Measurements from ENCODE around the gene MED15.
"Not testable (repeated sequence)": the region's sequence is repeated elsewhere in the genome, so short reads cannot be mapped to it uniquely, and the experiment has no call there.

Gene MED15

DNA sequence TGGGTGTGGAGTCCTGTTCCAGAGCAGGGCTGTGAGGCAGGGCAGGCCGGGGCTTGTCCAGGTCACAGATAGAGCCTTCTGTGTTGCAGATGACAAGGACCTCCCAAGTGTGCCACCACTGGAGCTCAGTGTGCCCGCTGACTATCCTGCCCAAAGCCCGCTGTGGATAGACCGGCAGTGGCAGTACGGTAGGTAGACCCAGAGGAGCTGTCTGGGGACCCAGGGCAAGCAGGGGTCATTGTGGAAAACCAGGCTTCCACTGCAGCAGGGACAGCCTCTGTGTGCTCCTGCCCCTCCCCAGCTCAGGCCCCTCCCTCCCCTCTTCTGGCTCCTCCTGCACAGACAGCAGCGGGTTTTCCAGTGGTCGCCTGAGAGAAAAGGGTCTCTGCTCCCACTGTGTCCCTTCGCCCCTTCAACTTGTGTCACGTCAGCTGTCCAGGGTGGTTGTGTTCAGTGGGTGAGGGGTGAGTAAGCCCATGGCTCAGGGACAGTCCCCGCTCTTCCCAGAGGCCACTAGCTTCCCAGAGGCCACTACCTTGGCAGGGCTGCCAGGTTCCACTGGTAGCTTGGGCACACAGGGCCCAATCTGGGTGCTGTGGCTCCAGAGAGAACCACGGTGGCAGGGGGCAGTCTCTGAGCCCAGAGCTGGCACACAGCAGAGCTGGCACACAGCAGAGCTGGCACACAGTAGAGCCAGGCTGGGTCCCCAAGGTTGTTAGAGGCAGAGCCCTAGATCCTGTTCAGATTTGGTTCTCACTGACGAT, 78.4 kb downstream of the MED15 start:
- no peak for DNase-seq

- DNase-seq, result no peak
Measured at GRCh38 chr22:20586403-20586745, 79.0 kb downstream of the MED15 start.

GRCh38 chr22:20587206-20587958, 80.0 kb downstream of the MED15 start:
- no peak for DNase-seq

DNA sequence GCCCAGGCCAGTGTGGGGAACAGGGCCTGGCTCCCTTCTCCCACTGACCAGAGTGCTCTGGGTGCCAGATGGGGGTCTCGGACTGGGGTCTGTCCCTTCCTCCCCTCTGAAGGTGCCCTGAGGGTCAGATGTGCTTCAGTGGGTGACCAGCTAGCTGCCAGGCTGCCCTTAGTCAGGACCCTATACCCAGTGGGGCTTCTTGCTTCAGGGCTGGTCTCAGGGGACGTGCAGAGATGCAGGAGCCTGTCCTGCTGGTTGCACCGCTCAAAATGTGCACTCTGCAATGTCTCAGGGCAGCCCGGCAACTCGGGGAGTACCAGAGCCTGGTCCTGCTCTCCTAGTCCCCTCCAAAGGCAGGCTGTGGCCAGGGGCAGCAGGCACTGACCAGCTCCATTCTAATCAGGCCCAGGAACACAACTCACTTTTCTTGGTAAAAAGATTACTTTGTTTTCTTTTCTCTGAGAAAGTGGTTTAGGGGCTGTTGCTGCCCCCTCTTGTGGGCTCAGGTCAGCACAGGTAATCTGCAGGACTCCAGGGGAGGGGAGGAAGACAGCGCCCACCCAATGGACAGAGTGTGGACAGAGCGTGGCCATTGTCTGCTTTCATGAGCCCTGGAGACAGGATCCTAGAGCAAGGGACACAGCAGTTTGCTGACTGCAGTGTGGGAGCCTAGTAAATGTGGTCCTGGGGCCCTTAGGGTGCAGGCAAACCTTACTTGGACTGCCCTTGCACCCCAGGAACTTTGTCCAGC, 80.9 kb downstream of the MED15 start:
- DNase-seq, result no peak

DNA sequence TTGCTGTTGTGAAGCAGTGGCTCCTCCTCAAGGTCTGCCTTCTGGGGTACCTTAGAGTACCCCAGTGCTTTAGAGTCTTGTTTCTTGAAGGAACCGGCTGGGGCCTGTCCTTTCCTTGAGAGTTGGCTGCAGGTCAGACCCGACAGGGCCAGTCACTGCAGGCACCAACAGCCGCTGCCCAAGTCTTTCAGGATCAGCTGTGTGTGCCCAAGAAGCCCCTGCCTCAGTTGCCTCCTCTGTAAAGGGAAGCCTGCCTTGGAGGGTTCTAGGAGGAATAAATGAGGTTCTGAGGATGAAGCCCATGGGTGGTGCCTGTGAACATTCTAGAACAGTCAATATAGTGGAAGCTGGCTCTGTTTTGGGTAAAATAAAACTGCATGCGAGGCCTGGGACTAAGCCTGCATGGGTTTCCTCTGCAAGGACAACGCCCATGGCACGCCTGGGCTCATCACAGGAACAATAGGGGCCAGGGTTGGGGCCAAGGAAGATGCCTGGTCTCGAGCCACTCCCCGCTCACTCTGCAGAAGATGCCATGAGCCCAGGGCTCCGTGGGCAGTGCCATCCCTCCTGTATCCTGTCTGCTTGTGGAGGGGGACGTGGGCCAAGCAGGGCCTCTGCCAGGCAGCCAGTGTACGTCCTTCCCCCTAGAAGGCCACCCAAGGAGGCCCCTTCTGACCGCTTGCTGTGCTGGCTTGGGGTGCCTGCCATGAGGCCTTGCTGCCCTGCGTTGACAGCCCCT, 81.6 kb downstream of the MED15 start:
- DNase-seq, result no peak

DNA sequence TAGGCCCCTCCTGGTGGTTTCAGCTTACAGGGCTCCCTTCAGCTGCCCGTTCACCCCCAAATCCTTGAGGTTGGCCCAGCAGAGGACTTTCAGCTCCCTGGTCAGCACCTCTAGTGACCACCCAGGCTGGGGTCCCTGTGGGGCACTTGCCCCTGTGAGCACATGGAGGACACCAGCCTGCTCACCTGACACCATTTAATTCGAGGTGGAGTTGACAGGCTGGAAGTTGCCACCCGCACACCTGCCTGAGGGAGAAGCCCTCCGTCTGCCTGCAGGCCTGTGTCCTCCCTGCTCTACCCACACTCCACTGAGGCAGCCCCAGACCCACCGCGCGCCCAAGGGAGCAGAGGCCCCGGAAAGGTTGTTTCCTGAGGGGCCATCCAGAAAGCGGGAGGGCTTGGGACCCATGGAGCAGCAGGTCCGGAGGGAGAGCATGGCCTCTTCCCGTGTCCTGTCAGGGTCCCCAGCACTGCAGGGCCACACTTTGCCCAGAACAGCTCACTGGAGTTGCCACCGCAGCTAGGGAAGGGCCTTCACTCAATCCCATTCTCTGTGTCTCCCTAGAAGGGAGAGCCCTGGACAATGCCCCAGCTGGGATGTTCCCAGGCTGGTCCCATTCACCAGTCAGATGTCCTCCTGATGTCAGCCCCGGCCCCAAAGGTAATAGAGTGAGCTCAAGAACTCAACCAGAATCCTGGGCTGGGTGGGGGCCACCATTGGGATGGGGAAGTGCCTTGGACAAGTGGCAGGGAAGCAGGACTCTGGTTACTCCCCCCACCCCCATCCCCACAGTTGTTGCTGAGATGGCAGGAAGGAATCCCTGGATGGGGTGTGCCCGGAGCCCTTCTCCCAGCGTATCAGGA, 82.4 kb downstream of the MED15 start:
- no peak for DNase-seq

- no peak for DNase-seq
Measured at GRCh38 chr22:20590477-20591294, 83.3 kb downstream of the MED15 start.

- DNase-seq, result no peak
Measured at GRCh38 chr22:20591295-20591645, 83.9 kb downstream of the MED15 start.

DNA sequence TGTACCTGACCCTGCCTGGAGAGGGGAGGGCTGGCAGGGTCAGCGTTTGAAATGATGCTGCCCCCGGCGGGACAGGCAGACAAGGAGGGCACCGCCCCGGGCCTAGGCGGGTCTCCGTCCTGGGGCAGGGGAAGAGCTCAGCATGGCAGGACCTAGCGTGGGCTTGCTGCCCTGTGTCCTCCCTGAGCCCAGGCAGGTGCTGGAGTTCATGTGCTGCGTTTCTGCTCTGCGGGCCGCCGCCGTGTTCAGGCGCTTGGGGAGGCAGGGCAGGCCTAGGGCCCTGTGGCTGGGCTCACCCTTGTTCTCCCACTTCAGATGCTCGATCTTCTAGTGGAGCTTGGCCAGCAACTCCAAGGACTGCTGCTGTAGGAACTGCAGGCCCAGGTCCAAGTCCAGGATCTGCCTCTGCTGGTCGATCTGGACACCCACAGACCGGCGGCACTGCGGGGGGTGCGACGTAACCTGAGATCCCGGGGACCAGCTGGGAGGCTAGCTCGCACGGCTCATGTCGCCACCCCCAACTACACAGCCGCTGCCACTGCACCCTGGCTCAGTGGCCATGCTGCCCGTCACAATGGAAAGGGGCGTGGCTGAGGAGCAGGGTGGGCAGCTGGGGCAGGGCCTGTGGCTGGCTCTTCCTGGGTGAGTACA, 84.4 kb downstream of the MED15 start:
- no peak for DNase-seq

DNA sequence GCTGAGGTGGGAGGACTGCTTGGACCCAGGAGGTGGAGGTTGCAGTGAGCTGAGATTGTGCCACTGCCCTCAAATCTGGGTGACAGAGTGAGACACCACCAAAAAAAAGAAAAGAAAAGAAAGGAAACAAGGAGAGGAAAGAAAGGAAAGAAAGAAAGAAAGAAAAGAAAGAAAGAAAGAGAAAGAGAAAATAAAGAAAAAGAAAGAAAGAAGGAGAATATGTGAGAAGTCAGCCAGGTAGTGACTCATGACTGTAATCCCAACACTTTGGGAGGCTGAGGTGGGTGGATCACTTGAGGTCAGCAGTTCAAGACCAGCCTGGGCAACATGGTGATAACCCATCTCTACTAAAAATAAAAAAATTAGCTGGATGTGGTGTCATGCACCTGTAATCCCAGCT, 86.6 kb downstream of the MED15 start:
- not testable (repeated sequence) for DNase-seq

- DNase-seq, result not testable (repeated sequence)
Measured at GRCh38 chr22:20594486-20594885, 87.1 kb downstream of the MED15 start.

DNA sequence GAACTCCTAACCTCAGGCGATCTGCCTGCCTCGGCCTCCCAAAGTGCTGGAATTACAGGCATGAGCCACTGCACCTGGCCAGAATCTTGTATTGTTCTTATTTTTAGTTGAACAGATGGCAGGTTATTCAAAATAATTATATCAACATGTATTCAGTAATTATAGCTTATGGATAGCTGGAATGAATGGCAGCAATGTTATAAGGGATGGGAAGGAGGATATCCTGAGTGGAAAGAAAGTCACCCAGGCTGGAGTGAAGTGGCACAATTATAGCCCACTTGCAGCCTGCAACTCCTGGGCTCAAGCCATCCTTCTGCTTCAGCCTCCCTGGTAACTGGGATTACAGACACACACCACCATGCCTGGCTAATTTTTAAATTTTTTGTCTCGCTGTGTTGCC, 88.1 kb downstream of the MED15 start:
- DNase-seq, result no peak

DNA sequence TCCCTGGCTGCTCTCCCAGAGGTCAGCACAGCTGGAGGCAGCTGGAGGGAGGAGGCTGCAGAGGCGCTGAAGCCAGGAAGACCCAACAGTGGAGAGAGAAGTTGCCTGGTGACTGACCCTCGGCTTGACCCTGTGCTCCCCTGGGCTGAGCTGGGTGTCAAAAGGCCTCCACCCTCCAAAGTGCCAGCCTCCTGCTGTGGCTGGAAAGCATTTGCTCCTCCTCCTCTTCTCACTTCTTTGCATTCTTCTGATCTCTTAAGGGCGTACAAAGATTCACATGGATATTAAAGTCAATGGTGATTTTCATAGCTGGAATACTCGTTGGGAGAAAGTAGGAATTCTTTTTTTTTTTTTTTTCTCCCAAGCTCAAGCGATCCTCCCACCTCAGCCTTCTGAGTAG, 91.7 kb downstream of the MED15 start:
- no peak for DNase-seq

GRCh38 chr22:20600137-20600673, 92.8 kb downstream of the MED15 start:
- no peak for DNase-seq

DNA sequence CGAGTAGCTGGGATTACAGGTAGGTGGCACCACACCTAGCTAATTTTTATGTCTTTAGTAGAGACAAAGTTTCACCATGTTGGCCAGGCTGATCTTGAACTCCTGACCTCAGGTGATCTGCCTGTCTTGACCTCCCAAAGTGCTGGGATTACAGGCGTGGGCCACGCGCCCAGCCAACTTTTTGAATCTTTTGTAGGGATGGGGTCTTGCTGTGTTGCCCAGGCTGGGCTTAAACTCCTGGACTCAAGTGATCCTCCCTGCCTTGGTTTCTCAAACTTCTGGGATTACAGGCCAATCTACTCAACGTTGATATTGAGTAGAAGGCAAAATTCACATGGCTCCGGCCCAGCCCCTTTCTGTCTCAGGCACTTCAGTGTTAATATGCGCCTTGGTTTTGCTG, 93.9 kb downstream of the MED15 start:
- DNase-seq, result no peak

DNA sequence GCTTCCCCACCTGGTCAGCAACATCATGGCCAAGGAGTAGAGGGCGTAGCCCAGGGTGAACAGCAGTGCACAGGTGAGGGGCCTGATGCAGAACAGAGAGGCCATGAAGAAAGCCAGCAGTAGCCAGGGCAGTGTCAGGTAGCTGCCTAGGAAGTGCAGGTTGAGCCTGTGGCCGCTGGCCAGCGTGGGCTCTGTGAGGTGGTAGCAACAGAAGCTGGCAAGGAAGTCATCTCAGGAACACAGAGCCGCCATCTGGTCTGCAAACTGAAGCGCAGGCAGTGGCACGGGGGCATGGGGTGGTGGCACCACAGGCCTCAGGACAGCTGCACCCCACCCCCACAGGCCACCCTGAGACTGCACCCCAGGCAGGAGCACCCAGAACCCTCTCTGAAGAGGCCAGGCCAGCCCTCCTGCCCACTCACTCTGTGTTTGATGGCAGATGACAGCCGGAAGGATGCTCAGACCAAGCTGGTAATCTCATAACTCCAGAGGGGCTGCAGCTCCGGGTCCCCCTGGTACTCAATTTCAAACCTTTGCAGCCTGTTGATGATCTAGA, 95.3 kb downstream of the MED15 start:
- DNase-seq, result no peak

GRCh38 chr22:20604092-20604747, 96.8 kb downstream of the MED15 start:
- no peak for DNase-seq

DNA sequence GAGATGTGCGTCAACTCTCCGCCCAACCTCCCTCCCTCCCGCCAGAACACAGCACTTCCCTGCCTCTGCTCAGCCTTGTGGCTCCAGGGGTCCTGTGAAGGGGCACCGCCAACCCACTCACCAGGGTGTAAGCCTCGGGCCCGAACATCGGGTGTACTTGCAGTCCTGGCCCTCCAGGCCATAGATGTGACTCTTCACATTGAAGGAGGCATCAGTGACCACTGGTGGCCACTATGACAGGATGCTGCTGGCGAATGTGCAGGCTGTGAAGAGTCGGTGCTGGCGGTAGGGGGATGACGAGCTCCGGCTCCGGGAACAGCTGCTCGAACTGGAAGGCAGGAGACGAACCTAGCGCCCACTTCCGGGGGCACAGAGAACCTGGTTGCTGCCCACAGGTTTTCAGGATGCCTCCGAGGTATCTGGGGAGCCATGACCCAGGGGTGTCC, 97.4 kb downstream of the MED15 start:
- no peak for DNase-seq

DNA sequence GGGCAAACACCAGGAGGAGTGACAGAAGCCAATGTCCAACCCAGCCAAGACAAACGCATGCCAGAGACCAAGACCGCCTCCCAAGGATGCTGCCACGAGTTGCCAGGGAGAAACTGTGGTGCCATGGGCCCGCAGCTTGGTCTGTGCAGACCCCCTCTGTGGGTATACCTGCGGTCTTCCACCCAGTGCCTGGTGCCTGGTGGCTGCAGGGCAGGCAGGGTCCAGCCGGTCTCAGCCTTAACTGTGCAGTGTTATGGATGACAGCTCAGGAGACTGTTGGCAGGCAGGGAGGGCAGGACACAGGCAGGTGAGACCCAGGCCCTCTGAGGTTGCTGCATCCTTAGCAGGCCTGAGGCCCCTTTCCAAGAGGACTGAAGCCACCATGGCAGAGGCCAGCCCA, 97.9 kb downstream of the MED15 start:
- DNase-seq, result no peak
